DMS53 treated with DMSO at 0.1 percent for 48 hours (cell line): ENCODE measurements around the gene CARD14.
A peak's percentile ranks its signal among the peaks of the same experiment; 100 is the strongest.

ENCODE experiments used
- DNase-seq: peaks from one replicate; lab custom pipeline; 2025; ENCODE audit not compliant: unreplicated experiment; lab: John Stamatoyannopoulos, UW

Gene CARD14

GRCh38 chr17:80169784-80170500 is at the start of gene CARD14:
CARD14 (plus strand) TSS chr17:80170030; CDS start chr17:80181439, 11,409 bp downstream.
- DNase-seq: peak; percentile 90

GRCh38 chr17:80122026-80122575 is 47.7 kb upstream of the CARD14 start:
- DNase-seq: no peak

- no peak for DNase-seq
Measured at GRCh38 chr17:80122926-80123505, 46.8 kb upstream of the CARD14 start.

GRCh38 chr17:80123791-80124190 is 46.0 kb upstream of the CARD14 start:
- no peak for DNase-seq

- peak; percentile 8 for DNase-seq
Measured at GRCh38 chr17:80124351-80124981, 45.4 kb upstream of the CARD14 start.

GRCh38 chr17:80125656-80126448 is 44.0 kb upstream of the CARD14 start:
- DNase-seq: no peak

GRCh38 chr17:80126449-80126715 is 43.4 kb upstream of the CARD14 start:
- DNase-seq: no peak

GRCh38 chr17:80129006-80129565 is 40.7 kb upstream of the CARD14 start:
- DNase-seq: no peak

GRCh38 chr17:80130992-80131391 is 38.8 kb upstream of the CARD14 start:
- DNase-seq: no peak

GRCh38 chr17:80132906-80133625 is 36.8 kb upstream of the CARD14 start:
- DNase-seq: no peak

- no peak for DNase-seq
Measured at GRCh38 chr17:80133626-80133970, 36.2 kb upstream of the CARD14 start.

GRCh38 chr17:80137131-80137530 is 32.7 kb upstream of the CARD14 start:
- DNase-seq: no peak

- DNase-seq: no peak
Measured at GRCh38 chr17:80138856-80139426, 30.9 kb upstream of the CARD14 start.

GRCh38 chr17:80141463-80142165 is 28.2 kb upstream of the CARD14 start:
- DNase-seq: no peak

GRCh38 chr17:80142929-80143328 is 26.9 kb upstream of the CARD14 start:
- no peak for DNase-seq

GRCh38 chr17:80145076-80146075 is 24.5 kb upstream of the CARD14 start:
- no peak for DNase-seq

- DNase-seq: no peak
Measured at GRCh38 chr17:80146121-80147034, 23.5 kb upstream of the CARD14 start.
